NCI-H345 treated with DMSO at 0.1 percent for 48 hours (cell line): Measurements from ENCODE around the gene ADGRE2.
"Not testable (repeated sequence)": the region's sequence is repeated elsewhere in the genome, so short reads cannot be mapped to it uniquely, and the experiment has no call there.

Experiments
- DNase-seq: peaks from one replicate; lab custom pipeline; 2025; ENCODE audit not compliant: unreplicated experiment; lab: John Stamatoyannopoulos, UW

The ADGRE2 gene

DNA sequence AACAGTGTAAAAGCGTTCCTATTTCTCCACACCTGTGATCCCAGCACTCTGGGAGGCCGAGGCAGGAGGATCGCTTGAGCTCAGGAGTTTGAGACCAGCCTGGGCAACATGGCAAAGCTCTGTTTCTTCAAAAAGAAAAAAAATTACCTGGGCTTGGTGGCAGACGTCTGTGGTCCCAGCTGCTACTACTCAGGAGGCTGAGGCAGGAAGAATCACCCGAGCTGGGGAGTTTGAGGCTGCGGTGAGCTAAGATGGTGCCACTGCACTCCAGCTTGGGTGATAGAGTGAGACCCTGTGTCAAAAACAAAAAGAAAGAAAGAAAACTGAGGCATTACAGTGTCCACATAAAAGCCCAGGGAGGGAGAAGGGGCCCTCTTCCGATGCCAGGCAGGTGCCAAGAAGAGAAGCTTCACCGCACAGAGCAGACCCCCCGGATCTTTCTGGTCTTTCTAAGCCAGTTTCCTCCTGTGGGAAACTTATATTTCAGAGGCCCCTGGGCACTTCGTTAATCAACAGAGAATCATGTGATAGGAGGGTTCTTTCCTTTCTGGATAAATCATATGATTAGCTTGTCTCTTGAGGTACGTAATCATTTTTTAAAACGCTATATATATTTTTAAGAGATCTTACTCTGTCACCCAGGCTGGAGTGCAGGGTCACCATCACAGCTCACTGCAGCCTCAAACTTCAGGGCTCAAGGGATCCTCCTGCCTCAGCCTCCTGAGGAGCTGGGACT lies at the start of gene ADGRE2:
ADGRE2 (minus strand) TSS at position 451 of the 736 bp plus-strand sequence. CDS start 1,804 bp downstream, outside the sequence.
- DNase-seq: not testable (repeated sequence)

DNA sequence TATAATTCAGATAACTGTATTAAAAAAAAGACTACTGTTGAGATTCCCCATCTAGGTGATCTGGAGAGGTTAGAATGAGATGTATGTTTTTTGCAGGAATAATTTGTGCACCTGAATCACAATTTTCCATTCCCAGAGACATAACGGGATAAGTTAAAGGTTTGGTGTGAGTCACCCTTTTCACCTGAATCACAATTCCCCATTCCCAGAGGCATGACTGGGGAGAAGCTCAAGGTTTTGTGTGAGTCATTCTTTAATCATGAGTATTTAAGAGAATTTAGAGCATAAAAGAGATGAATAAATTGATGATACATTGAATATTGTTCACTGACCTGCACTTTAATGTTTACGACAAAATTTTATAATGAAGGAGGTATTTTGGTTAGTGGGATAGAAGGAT lies 47.6 kb upstream of the ADGRE2 start:
- no peak for DNase-seq

DNA sequence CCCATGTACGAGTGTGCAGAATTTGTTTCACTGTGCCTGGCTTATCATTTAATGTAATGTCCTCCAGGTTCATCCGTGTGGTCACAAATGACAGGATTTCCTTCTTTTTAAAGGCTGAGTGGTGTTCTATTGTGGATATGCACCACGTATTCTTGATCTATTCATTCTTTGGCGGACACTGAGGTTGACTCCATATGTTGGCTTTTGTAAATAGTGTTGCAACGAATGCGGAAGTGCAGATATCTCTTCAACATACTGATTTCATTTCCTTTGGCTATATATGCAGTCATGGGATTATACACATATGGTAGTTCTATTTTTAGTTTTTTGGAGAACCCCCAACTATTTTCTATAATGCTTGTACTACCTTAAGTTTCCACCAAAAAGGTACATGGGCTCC lies 43.6 kb upstream of the ADGRE2 start:
- no peak for DNase-seq

DNA sequence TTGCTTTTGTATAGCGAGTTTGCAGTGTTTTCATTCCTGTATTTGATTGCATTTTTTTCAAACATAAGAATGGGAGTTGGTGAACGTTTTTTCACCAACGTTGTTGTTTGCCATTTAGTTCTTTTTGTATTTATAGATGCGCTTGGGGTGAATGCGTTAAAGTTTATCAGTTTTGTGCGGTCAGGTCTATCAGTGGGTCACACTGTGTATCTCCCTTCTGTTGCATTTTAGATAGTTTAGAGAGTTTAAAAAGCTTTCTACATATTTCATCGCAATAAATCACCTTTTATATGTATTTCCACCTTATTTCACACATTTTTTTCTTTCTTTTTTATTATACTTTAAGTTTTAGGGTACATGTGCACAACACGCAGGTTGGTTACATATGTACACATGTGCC lies 40.2 kb upstream of the ADGRE2 start:
- no peak for DNase-seq

DNA sequence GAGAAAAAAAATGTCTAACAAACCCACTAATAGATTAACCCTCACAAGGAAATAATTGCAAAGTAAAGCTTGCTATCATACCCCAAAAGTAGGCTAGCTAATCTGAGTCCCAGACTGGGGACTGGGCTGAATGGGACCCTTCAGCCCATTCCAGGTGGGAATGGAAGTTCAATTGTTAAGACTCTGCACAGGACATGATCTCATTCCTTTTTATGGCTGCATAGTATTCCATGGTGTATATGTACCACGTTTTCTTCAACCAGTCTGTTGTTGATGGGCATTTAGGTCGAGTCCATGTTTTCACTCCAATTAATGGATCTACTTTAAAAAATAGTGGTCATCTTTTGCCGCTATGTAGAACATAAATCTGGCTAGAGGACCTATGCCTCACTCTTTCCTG lies 38.7 kb upstream of the ADGRE2 start:
- no peak for DNase-seq

DNA sequence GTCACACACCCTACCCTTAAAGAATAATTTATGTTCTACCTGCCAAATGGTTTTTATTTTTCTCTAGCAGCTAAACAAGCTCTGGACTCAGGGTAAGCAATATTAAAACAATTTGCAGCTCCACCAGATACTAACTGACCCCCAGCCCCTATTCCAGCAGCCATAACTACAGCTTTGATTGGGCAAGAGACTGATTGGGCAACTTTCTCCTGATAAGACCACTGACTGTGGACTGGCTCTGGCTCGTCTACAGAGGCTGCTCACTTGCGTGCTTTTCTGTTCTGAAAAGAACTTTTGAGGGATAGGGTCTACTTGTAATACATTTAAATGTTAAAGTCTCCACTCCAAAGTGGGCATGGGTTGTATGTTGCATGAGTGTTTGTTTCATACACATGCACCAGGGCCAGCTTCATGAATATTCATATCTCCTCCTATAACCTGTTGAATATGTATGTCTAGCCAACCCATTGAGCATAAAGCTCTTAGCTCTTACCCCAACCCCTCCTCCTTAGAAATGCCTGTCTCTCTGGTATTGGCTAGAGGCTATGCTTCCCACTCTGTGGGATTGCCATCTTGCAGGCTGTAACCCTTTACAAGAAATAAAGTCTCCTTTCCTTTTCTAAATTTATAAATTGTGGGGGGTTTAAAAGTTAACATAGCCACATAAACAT lies 36.8 kb upstream of the ADGRE2 start:
- no peak for DNase-seq

DNA sequence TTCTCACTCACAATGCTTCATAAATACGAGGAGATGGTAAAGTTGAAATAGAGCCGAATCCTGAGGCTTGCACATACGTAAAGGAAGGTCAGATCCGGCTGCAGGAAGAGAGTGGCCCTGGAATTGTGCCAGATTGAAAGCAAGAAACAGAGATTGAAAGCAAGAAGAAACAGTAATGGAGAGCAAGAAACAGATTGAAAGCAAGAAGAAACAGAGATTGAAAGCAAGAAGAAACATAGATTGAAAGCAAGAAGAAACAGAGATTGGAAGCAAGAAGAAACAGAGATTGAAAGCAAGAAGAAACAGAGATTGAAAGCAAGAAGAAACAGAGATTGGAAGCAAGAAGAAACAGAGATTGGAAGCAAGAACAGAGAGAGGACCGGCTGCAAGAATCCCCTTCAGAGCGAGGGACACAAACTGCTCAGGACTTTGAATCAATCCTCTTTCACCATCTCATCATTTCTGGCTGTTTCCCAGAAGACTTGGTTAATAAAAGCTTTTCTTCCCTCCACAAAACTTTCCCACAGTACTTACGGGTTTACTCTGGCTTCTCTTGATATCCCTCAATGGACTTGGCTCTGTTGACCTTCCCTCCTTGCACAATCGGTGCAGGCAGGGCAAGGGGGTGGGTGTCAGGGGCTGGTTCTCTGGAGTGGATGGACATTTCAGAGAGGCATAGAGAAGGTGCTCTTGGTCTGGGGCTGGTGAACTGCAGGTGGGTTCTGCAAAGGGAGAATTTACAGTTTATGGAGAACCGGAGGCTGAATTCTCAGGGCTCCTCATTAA lies 31.1 kb upstream of the ADGRE2 start:
- DNase-seq: no peak

DNA sequence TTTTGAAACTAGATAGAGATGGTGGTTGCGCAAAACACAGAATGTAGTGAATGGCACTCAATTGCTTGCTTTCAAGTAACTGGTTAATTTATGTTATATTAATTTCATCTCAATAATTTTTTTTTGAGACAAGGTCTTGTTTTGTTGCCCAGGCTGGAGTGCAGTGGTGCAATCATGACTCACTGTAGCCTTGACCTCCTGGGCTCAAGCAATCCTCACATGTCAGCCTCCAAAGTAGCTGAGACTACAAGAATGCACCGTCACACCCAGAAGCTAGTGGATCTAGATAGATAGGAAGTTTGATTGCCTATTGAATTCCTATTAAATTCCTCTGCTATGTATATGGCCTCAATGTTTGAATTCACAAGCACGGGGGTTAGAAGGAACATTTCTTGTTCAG lies 26.4 kb upstream of the ADGRE2 start:
- no peak for DNase-seq

DNA sequence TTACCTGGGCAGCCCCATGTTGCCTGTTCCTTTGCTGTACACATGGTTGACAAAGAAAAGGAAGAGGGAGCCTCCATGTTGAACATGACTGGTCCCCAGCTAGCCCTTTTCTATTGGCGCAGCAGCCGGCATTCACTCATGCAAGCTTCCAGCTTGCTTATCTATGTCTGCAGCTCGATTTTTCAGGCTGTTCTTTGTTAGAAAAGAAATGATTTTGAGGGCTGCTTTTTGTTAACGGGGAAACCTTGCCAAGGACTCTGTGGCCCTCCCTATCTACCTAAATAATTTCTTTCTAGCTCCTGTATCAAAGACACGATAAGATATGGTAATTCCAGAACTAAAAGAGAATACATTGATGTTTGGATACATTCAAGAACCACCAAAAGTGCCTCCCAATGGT lies 20.4 kb upstream of the ADGRE2 start:
- no peak for DNase-seq

DNA sequence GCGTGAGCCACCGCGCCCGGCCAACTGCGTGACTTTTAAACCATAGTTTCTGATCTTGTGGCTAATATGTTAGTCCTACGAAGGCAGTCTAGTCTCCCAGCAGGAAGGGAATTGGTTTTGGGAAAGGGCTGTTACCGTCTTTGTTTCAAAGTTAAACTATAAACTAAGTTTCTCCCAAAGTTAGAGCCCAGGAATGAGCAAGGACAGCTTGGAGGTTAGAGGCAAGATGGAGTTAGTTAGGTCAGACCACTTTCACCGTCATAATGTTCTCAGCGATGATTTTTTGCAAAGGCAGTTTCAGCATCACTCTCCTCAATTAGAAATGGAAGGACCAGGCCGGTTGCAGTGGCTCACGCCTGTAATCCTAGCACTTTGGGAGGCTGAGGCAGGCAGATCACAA lies 17.7 kb upstream of the ADGRE2 start:
- DNase-seq: no peak

DNA sequence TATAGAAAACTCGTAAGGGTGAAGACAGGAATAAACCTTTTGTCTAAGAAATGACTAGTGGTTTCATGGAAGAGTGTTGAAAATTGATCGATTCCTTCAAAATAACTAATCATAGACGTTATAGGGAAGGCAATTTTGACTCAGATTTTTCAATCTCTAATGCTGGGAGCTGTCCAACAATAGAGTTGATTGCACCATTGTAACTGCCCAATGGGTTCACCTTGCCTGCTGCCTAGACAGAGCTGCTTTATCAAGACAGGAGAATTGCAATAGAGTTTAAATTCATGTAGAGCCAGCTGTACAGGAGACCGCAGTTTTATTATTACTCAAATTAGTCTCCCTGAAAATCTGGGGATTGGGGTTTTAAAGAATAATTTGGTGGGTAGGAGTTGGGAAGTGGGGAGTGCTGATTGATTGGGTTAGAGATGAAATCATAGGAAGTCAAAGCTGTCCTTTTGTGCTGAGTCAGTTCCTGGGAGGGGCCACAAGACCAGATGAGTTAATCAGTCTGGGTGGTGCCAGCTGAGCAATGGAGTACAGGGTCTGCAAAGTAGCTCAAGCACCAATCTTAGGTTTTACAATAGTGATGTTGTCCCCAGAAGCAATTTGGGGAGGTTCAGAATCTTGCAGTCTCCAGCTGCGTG lies 16.8 kb upstream of the ADGRE2 start:
- DNase-seq: no peak

DNA sequence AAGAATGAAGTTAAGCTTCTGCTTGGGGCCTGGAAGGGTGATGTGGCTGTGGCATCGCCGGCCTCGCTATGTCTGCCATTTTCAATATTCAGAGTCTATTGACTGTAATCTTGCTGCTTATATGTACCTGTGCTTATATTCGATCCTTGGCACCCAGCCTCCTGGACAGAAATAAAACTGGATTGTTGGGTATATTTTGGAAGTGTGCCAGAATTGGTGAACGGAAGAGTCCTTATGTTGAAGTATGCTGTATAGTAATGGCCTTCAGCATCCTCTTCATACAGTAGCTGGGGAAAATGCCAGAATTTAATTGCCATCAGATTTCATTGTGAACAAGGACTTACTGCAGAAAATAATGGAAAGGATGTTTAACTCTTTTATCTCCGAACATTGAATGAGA lies 13.9 kb upstream of the ADGRE2 start:
- DNase-seq: not testable (repeated sequence)

DNA sequence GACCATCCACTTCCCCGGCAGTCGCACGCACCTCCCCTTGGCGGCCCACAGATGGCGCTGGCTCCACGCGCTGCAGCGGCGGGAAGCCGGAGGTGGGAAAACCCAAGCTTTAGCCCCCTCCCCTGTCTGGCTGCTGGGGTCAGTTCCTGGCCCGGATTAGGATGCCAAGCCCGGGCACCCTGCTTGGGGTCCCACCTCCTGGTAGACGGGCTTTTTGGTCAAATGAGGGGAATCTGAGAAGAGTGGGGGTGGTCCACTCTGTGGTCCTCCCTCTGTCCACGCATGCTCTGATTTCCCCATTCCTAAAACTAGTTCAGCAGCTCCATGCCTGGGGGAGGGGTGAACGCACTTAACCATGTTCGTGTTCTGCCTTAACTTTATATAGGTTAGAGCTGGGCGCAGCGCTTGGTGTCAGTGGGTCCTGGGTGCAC lies 8.1 kb upstream of the ADGRE2 start:
- DNase-seq: no peak

DNA sequence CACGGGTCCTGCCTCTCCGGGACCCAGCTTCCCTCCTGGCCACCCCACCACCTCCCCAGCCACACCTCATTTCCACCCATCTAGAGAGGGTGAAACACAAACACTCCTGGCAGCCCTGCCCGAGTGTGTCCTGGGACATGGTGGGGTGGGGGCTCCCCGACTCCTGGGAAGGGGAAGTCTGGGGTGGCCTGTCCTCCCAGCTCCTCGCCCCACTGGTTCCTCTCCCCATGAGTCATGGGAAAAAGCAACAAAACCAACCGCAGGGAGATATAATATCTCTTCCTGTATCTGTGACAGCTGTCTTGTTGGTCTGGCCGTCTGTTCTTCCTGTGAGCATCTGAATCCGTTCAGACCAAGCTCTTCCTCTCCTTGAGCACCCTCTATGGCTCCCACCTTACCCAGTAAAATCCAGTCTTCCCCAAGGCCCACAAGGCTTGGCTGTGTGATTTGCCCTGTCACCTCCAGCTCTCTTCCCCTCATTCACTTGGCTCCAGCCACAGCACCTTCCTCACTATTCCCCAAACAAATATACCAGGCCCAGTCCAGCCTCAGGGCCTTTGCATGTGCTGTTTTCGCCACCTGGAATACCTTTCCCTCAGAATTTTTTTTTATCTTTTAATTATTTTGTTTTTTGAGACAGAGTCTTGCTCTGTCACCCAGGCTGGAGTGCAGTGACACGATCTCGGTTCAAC lies 6.9 kb upstream of the ADGRE2 start:
- not testable (repeated sequence) for DNase-seq

DNA sequence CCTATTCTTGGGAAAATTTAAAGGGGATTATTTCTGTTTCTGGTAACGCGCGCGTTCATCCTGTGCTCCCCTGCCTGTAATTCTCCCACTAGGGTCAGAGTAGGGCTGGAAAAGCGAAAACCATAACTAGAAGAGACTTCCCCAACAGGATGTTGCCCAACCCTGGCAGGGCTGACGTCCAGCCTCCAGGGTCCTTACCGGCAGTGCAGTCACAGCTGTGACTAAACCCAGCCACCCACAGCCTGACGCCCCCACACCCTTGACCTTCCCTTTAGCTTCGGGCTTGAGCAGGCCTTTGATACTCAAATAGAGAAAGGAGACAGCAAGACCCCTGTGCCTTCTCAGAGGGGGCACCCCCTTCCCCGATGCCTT lies 6.4 kb upstream of the ADGRE2 start:
- DNase-seq: not testable (repeated sequence)

DNA sequence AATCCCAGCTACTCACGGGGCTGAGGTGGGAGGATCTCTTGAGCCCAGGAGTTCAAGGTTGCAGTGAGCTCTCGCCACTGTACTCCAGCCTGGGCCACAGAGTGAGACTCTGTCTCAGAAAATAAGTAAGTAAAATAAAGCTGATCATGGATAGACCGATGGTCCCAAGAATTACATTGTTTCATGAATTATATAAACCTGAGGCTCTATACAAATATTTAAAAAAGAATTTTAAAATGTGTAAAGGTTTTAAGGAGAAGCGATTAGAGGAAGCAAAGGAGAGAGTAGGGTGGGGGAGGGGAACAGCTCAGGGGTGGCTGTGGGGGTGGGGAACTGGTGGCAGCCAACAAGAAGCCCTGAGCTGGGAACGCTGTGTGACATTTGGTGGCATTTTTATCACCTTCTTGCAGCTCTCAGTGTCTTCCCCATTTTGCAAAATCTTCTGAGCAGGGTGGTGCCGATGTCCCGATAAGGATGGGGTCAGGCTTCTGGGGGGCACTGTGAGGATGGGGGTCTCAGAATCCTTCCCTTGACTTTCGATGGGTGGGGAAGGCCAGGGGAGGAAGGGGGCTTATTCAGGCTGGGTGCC lies 5.1 kb upstream of the ADGRE2 start:
- not testable (repeated sequence) for DNase-seq

DNA sequence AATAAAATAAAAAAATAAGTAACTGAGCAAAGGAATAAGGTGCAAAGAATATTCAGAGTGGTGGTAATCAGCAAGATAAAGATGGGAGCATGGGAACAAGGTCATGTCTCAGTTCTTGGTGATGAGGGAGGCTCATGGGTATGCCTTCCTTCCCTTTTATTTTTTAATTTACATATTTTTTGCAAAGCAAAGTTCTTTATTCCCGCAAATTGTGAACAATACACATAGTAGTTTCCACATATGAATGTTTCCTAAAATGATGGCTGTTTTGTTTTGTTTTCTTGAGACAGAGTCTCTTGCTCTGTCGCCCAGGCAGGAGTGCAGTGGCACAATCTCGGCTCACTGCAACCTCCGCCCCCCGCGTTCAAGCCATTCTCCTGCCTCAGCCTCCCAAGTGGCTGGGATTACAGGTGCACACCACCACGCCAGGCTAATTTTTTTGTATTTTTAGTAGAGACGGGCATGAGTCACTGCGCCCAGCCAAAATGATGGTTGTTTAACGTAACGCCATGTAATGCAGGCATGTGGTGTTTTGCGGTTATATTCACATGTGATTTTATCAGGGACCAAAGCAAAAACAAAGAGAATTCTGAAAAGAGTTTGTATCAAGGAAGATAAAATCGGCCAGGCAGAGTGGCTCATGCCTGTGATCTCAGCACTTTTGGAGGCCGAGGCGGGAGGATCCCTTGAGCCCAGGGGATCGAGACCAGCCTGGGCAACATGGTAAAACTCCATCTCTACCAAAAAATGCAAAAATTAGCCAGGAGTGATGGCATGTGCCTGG lies 4.5 kb upstream of the ADGRE2 start:
- DNase-seq: no peak

DNA sequence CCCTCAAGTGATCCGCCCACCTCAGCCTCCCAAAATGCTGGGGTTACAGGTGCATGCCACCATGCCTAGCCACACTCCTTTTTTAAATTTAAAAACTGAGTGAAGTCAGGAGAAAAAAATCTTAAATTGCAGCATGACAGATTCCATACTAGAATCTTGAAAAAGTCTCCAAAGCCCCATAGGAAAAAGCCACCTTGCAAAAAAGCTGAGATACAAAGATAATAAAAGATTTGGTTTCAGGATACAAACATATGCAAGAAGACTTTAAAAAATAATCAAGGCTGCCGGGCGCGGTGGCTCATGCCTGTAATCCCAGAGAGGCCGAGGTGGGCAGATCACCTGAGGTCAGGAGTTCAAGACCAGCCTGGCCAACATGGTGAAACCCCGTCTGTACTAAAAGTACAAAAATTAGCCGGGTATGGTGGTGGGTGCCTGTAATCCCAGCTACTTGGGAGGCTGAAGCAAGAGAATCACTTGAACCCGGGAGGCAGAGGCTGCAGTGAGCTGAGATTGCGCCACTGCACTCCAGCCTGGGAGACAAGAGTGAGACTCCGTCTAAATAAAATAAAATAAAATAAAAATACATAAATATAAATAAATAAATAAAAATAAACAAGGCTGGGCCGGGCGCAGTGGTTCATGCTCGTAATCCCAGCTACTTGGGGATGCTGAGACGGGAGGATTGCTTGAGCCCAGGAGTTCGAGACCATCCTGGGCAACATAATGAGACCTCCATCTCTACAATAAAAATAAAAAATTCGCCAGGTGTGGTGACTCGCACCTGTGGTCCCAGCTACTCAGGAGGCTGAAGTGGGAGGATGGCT lies 3.6 kb upstream of the ADGRE2 start:
- DNase-seq: not testable (repeated sequence)
